ENCODE measurements around the gene PLA2G4C. TPM values are rescaled to one million over a fixed set of nuclear protein-coding genes. Genes with fewer than 3 reads are reported as not detected.

The PLA2G4C gene
- total and polyA plus RNA-seq, 3 experiments from 2014 or later, result 1.7 to 2.6 TPM; not detected in 1

GRCh38 chr19:48041877-48042580 is 68.6 kb downstream of the PLA2G4C start:
- Histone ChIP-seq H3K36me3 (ENCODE audit: insufficient read depth, low read length) (no peaks in the 10 kb centered on the region), H3K9me3 (ENCODE audit: low read length) (no peaks in the 10 kb centered on the region), H3K4me1 (ENCODE audit: insufficient read depth, low read length) (no peaks in the 10 kb centered on the region), H3K4me3 (ENCODE audit: low read length) (no peak overlapping the region), H3K27ac (ENCODE audit: low read depth, low read length) (no peak overlapping the region), H3K27me3 (ENCODE audit: insufficient read depth, low read length, poor library complexity, severe bottlenecking) (no peaks in the 10 kb centered on the region)
- no peak for DNase-seq
- H3K9me3 Mint-ChIP-seq, result peaks cover 0 to 10% (median 8%) of the 10 kb centered on the region in 5 donors
- no peaks in the 10 kb centered on the region for H3K4me1 Mint-ChIP-seq
- peaks cover 19 to 57% of the 10 kb centered on the region in 2 donors for H3K27me3 Mint-ChIP-seq
- H3K27ac Mint-ChIP-seq, result no peak overlapping the region
- no peaks in the 10 kb centered on the region for H3K36me3 Mint-ChIP-seq
- no peak overlapping the region for H3K4me3 Mint-ChIP-seq
- ChIA-PET POLR2A (no interaction called here), CTCF (no interaction called here)

GRCh38 chr19:48036765-48037164 is 73.9 kb downstream of the PLA2G4C start:
- DNase-seq, result no peak
- Mint-ChIP-seq H3K4me3 (no peak overlapping the region), H3K9me3 (peaks cover 8 to 23% (median 21%) of the 10 kb centered on the region in 5 donors), H3K27me3 (peaks cover 23 to 40% of the 10 kb centered on the region in 2 donors), H3K4me1 (no peaks in the 10 kb centered on the region), H3K36me3 (no peaks in the 10 kb centered on the region), H3K27ac (no peak overlapping the region)
- Histone ChIP-seq H3K9me3 (ENCODE audit: low read length) (no peaks in the 10 kb centered on the region), H3K4me1 (ENCODE audit: insufficient read depth, low read length) (no peaks in the 10 kb centered on the region), H3K36me3 (ENCODE audit: insufficient read depth, low read length) (no peaks in the 10 kb centered on the region), H3K4me3 (ENCODE audit: low read length) (no peak overlapping the region), H3K27ac (ENCODE audit: low read depth, low read length) (no peak overlapping the region), H3K27me3 (ENCODE audit: insufficient read depth, low read length, poor library complexity, severe bottlenecking) (no peaks in the 10 kb centered on the region)
- ChIA-PET CTCF (no interaction called here), POLR2A (no interaction called here)

- ChIA-PET CTCF (no interaction called here), POLR2A (no interaction called here)
- no peaks in the 10 kb centered on the region for H3K36me3 Mint-ChIP-seq
- H3K9me3 ChIP-seq (ENCODE audit: low read length), result no peaks in the 10 kb centered on the region
- H3K4me1 ChIP-seq (ENCODE audit: insufficient read depth, low read length), result no peaks in the 10 kb centered on the region
- H3K9me3 Mint-ChIP-seq, result peaks cover 8 to 21% (median 16%) of the 10 kb centered on the region in 5 donors
- no peak for DNase-seq
- H3K27ac Mint-ChIP-seq, result no peak overlapping the region
- no peaks in the 10 kb centered on the region for H3K4me1 Mint-ChIP-seq
- no peak overlapping the region for H3K4me3 ChIP-seq (ENCODE audit: low read length)
- peaks cover 13 to 24% of the 10 kb centered on the region in 2 donors for H3K27me3 Mint-ChIP-seq
- no peak overlapping the region for H3K4me3 Mint-ChIP-seq
- no peak overlapping the region for H3K27ac ChIP-seq (ENCODE audit: low read depth, low read length)
- H3K36me3 ChIP-seq (ENCODE audit: insufficient read depth, low read length), result no peaks in the 10 kb centered on the region
- H3K27me3 ChIP-seq (ENCODE audit: insufficient read depth, low read length, poor library complexity, severe bottlenecking), result no peaks in the 10 kb centered on the region
Observed at GRCh38 chr19:48033604-48034003, 77.0 kb downstream of the PLA2G4C start.

- ChIA-PET CTCF (no interaction called here), POLR2A (no interaction called here)
- Mint-ChIP-seq H3K36me3 (no peaks in the 10 kb centered on the region), H3K27ac (no peak overlapping the region), H3K9me3 (no peaks in the 10 kb centered on the region), H3K4me3 (no peak overlapping the region), H3K4me1 (no peaks in the 10 kb centered on the region), H3K27me3 (peaks cover 19 to 44% of the 10 kb centered on the region in 2 donors)
- Histone ChIP-seq H3K9me3 (ENCODE audit: low read length) (no peaks in the 10 kb centered on the region), H3K27me3 (ENCODE audit: insufficient read depth, low read length, poor library complexity, severe bottlenecking) (no peaks in the 10 kb centered on the region), H3K4me1 (ENCODE audit: insufficient read depth, low read length) (no peaks in the 10 kb centered on the region), H3K4me3 (ENCODE audit: low read length) (no peak overlapping the region), H3K36me3 (ENCODE audit: insufficient read depth, low read length) (no peaks in the 10 kb centered on the region), H3K27ac (ENCODE audit: low read depth, low read length) (no peak overlapping the region)
- no peak for DNase-seq
Observed at GRCh38 chr19:48030073-48030472, 80.5 kb downstream of the PLA2G4C start.

- ChIA-PET POLR2A (no interaction called here), CTCF (no interaction called here)
Observed at GRCh38 chr19:48029431-48029830, 81.2 kb downstream of the PLA2G4C start.

GRCh38 chr19:48025480-48025879 is 85.1 kb downstream of the PLA2G4C start:
- no peaks in the 10 kb centered on the region for H3K4me1 Mint-ChIP-seq
- peaks cover 26 to 56% of the 10 kb centered on the region in 2 donors for H3K27me3 Mint-ChIP-seq
- H3K4me3 Mint-ChIP-seq, result no peak overlapping the region
- H3K27ac ChIP-seq (ENCODE audit: low read depth, low read length), result no peak overlapping the region
- POLR2A ChIA-PET, result no interaction called here
- no peak for DNase-seq
- no peaks in the 10 kb centered on the region for H3K9me3 Mint-ChIP-seq
- no peaks in the 10 kb centered on the region for H3K36me3 Mint-ChIP-seq
- no peaks in the 10 kb centered on the region for H3K9me3 ChIP-seq (ENCODE audit: low read length)
- CTCF ChIA-PET, result no interaction called here
- H3K27ac Mint-ChIP-seq, result no peak overlapping the region
- H3K27me3 ChIP-seq (ENCODE audit: insufficient read depth, low read length, poor library complexity, severe bottlenecking), result no peaks in the 10 kb centered on the region
- no peaks in the 10 kb centered on the region for H3K4me1 ChIP-seq (ENCODE audit: insufficient read depth, low read length)
- H3K36me3 ChIP-seq (ENCODE audit: insufficient read depth, low read length), result no peaks in the 10 kb centered on the region
- H3K4me3 ChIP-seq (ENCODE audit: low read length), result no peak overlapping the region

More at GRCh38 chr19:48029431-48029830, 81.2 kb downstream of the PLA2G4C start:
- no peaks in the 10 kb centered on the region for H3K36me3 ChIP-seq (ENCODE audit: insufficient read depth, low read length)
- no peak for DNase-seq
- Mint-ChIP-seq H3K27ac (no peak overlapping the region), H3K36me3 (no peaks in the 10 kb centered on the region), H3K4me1 (no peaks in the 10 kb centered on the region), H3K4me3 (no peak overlapping the region), H3K27me3 (peaks cover 22 to 49% of the 10 kb centered on the region in 2 donors), H3K9me3 (no peaks in the 10 kb centered on the region)
- H3K27me3 ChIP-seq (ENCODE audit: insufficient read depth, low read length, poor library complexity, severe bottlenecking), result no peaks in the 10 kb centered on the region
- no peaks in the 10 kb centered on the region for H3K9me3 ChIP-seq (ENCODE audit: low read length)
- no peak overlapping the region for H3K4me3 ChIP-seq (ENCODE audit: low read length)
- H3K27ac ChIP-seq (ENCODE audit: low read depth, low read length), result no peak overlapping the region
- no peaks in the 10 kb centered on the region for H3K4me1 ChIP-seq (ENCODE audit: insufficient read depth, low read length)

- CTCF ChIA-PET, result no interaction called here
- no peaks in the 10 kb centered on the region for H3K4me1 Mint-ChIP-seq
- no peaks in the 10 kb centered on the region for H3K36me3 Mint-ChIP-seq
- peaks cover 24 to 57% of the 10 kb centered on the region in 2 donors for H3K27me3 Mint-ChIP-seq
- H3K9me3 Mint-ChIP-seq, result no peaks in the 10 kb centered on the region
- H3K4me3 Mint-ChIP-seq, result no peak overlapping the region
- DNase-seq, result no peak
- H3K4me1 ChIP-seq (ENCODE audit: insufficient read depth, low read length), result no peaks in the 10 kb centered on the region
- no peaks in the 10 kb centered on the region for H3K27me3 ChIP-seq (ENCODE audit: insufficient read depth, low read length, poor library complexity, severe bottlenecking)
- no peaks in the 10 kb centered on the region for H3K9me3 ChIP-seq (ENCODE audit: low read length)
- no peak overlapping the region for H3K27ac ChIP-seq (ENCODE audit: low read depth, low read length)
- POLR2A ChIA-PET, result no interaction called here
- H3K36me3 ChIP-seq (ENCODE audit: insufficient read depth, low read length), result no peaks in the 10 kb centered on the region
- H3K4me3 ChIP-seq (ENCODE audit: low read length), result no peak overlapping the region
- no peak overlapping the region for H3K27ac Mint-ChIP-seq
Observed at GRCh38 chr19:48023518-48023917, 87.1 kb downstream of the PLA2G4C start.

GRCh38 chr19:48023011-48023410 is 87.6 kb downstream of the PLA2G4C start:
- no peak overlapping the region for H3K27ac Mint-ChIP-seq
- DNase-seq, result no peak
- H3K4me3 Mint-ChIP-seq, result no peak overlapping the region
- H3K27ac ChIP-seq (ENCODE audit: low read depth, low read length), result no peak overlapping the region
- POLR2A ChIA-PET, result no interaction called here
- CTCF ChIA-PET, result no interaction called here
- peaks cover 24 to 60% of the 10 kb centered on the region in 2 donors for H3K27me3 Mint-ChIP-seq
- H3K4me1 ChIP-seq (ENCODE audit: insufficient read depth, low read length), result no peaks in the 10 kb centered on the region
- H3K4me3 ChIP-seq (ENCODE audit: low read length), result no peak overlapping the region
- H3K9me3 ChIP-seq (ENCODE audit: low read length), result no peaks in the 10 kb centered on the region
- no peaks in the 10 kb centered on the region for H3K9me3 Mint-ChIP-seq
- H3K36me3 Mint-ChIP-seq, result no peaks in the 10 kb centered on the region
- no peaks in the 10 kb centered on the region for H3K27me3 ChIP-seq (ENCODE audit: insufficient read depth, low read length, poor library complexity, severe bottlenecking)
- H3K36me3 ChIP-seq (ENCODE audit: insufficient read depth, low read length), result no peaks in the 10 kb centered on the region
- no peaks in the 10 kb centered on the region for H3K4me1 Mint-ChIP-seq
